Stimulated activated CD8-positive, alpha-beta memory T cell treated with anti-CD3 and anti-CD28 coated beads, Interleukin-4, amount 100 ng/mL, for 1 hour (primary cell): Measurements from ENCODE around the gene SOS1.
A peak's percentile ranks its signal among the peaks of the same experiment; 100 is the strongest.
"Not testable (repeated sequence)": the region's sequence is repeated elsewhere in the genome, so short reads cannot be mapped to it uniquely, and the experiment has no call there.

ENCODE experiments used
- DNase-seq, 2 donors: peaks; one replicate each; pipeline ENCODE4 v3.0.0-alpha.2; 2020; ENCODE audit warnings: low read depth in 2 of 2, low spot score in 1 of 2

The SOS1 gene

DNA sequence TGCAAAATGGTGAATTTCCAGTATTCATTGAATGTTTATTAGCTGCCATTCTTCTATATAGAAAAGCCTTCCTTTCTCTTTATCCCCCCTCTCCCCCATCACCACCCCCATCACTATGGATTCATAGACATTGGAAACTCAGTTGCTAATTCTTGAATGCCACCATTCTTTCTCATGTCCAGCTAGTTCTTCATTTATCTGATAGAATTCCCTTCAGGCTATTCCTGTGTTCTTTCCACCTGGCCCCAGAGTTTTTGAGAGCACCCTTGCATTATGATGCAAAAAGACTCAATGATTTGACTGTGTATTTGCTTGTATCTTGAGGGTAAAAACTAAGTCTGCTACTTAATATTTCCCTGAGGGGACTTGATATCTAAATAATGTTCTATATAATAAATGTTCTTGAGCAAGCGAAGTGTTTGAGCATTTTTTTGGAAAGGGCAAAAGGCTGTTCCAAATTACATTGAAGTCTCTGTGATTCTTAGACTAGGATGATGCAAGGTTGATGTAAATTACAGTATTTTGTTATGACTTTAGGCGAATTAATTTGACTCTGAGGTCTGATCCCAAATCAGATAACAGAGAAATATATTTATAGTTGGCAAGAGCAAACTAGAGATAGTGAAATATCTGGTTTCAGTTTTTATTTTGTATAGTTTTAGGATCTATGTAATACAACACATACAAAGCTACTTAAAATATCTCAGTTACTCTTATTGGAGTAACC, 18.8 kb upstream of the SOS1 start:
- DNase-seq, result no peak

DNA sequence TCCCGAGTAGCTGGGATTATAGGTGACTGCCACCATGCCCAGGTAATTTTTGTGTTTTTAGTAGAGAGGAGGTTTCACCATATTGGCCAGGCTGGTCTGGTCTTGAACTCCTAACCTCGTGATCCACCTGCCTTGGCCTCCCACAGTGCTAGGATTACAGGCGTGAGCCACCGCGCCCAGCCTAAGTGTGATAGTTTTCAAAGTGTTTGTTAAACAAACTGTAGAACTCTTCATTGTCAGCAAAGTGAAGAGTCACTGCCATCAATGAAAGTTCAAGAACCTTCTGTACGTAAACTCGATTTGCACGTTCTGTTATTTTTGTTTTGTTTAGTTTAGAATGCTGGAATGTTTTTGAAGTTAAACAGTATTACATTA, 18.0 kb upstream of the SOS1 start:
- DNase-seq, result no peak

DNA sequence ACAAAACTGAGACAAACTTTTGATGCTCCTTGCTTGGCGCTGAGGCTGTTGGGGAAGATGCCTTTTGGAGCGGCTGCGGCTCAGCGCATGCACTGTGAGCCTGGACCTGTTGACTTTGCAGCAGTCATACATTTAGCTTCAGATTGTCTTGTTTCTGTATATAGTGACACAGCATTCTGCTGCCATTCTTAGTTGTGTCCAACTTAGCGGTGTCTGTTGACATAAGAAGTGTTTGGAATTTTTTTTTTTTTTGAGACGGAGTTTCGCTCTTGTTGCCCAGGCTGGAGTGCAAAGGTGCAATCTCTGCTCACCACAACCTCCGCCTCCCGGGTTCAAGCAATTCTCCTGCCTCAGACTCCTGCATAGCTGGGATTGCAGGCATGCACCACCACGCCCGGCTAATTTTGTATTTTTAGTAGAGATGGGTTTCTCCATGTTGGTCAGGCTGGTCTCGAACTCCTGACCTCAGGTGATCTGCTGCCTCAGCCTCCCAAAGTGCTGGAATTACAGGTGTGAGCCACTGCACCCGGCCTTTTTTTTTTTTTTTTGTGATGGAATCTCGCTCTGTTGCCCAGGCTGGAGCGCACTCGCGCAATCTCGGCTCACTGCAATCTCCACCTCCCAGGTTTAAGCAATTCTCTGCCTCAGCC, 17.5 kb upstream of the SOS1 start:
- DNase-seq, result not testable (repeated sequence)

DNA sequence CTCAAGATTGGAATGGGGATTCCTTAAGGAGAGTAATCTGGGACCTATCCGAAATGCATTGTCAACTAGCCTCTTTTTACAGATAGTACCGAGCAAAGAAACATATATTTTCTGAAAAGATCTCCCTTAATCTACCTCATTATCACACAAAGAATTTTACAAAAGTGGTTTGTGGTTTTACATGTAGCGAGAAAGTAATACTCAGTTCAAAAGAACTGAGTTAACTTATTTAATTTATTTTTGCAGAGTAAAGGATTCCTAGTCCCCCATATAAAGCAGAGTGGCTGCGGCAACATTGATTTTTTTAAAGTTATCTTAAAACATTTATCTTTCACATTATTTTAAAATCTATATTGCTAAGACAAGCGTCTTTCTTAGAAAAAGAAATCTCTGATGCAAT, 15.9 kb upstream of the SOS1 start:
- no peak for DNase-seq

DNA sequence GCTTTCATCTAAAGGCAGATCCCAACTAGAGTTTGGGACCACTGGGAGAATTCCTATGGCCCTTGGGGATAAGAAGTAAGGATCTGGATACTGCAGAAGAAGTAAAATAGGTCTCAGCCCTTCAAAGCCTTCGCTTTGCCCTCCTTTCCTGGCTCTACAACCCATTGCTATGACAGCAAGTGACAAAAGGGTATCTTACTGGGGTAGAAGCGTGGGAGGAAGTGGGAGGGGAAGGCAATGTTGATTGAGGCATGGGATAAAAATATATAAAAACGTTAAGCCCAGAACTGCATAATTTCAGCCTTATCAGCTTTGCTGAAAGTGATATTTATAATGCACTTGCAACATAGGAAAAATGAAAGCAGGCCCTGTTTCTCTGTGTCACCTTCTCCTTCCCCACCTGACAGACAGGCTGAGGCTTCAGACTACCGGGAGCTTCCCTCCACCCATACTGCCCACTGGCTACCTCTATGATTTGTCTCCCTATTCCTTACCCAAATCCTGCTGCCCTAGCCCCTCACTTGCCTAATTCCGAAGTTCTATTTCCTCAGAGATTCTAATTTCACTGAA, 14.9 kb upstream of the SOS1 start:
- DNase-seq, result no peak

DNA sequence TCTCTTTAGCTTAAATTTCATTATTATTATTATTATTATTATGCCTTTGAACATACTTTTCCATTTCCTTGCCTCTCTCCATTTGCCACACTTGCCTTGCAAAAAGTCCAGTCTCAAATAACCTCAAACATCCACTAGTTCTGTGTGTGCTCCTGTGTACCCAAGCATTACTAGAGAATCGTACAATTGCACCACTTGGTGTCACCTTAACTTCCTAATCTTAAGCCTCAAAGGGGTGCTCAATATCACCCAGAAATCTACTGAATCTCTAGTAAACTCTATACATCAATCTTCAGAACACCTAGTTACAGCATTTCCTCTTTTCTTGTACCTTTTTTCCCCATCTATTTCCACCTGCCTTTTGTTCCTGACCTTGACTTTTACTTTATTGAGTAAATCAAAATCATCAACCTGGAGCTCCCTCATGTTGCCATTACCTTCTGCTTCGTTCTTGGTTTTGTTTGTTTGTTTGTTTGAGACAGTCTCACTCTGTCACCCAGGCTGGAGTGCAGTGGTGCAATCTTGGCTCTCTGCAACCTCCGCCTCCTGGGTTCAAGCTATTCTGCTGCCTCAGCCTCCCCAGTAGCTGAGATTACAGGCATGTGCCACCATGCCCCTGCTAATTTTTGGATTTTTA, 12.5 kb upstream of the SOS1 start:
- no peak for DNase-seq

DNA sequence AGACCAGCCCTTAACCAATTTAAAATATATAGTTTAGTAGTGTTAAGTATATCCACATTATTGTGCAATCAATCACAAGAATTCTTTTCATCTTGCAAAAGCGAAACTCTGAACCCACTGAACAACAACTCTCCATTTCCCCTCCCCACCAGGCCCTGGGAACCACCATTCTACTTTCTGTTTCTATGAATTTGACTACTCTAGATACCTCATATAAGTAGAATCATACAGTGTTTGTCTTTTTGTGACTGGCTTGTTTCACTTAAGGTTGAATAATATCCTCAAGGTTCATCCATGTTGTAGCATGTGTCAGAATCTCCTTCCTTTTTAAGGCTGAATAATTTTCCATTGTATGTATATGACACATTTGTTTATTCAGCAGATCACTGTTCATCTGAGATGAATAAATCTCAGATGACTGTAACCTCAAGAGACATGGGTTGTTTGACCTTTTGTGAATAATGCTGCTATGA, 8.1 kb upstream of the SOS1 start:
- DNase-seq, result peak in 1 of 2 donors; percentile 29

DNA sequence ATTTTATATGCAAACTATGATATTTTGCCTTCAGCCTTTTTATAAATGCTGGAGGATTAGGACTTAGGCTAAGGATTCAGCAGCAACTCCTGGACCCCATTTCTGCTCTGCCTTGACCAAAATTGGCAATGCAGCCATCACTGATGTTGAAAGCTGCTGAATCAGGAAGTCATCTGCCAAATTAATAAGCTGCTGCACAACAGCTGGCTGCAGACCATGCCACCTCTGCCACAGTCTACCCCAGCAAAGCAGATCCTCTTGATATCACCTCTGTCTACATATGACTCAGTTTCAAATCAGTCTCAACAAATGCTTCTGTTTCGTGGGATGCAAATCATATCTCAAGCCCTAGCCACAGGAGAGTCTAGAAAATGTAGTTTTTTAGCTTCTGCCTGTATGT, 7.1 kb upstream of the SOS1 start:
- DNase-seq, result peak in 1 of 2 donors; percentile 30

DNA sequence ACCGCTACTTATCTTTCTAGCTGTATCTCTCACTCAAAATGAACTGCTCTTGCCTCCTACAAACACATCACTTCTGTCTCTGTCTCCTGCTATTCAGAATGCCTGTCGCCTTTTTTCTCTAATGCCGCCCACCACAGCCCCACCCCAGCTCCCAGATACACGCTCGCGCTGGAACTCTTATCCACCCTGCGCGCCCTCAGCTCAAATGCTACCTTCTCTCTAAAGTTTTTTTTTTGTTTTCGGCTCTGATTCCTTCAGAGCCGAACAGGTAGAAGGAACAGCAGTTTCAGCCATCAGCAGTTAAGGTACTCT, 3.9 kb upstream of the SOS1 start:
- DNase-seq, result no peak

DNA sequence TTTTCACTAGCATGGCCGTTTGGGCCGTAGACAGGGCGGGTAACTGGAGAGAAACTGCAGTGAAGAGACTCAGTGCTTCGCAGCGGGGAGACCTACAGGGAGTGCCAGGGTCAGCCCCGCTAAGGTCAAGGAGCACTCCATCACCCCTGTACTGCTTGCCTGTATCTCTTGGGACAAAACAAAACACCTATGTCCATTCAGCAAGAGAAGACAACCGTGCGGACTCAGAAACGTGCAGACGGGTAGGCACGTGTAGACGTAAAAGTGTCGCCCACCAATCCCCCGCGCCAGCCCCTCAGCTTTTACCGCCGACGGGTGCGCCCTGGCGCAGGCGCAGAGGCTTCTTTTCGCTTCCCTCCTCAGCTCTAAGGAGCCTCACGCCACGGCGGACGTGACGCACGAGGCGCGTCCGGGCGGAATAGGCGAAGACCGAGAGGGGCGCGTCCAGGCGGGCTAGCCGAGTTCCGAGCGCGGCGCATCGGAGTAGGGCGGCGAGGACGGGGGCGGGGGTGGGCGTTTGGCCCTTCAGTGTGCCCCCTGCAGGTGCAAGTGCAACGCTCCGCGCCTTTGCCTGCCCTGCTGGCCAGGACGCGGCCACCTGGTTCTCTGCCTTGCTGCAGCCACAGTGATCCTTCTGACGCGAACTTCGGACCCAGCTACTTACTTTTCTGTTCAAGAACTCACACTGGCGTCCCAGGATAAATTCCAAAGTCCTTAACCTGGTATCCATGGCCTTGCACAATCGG, 3.3 kb upstream of the SOS1 start:
- DNase-seq, result peak; percentile 80 to 93

DNA sequence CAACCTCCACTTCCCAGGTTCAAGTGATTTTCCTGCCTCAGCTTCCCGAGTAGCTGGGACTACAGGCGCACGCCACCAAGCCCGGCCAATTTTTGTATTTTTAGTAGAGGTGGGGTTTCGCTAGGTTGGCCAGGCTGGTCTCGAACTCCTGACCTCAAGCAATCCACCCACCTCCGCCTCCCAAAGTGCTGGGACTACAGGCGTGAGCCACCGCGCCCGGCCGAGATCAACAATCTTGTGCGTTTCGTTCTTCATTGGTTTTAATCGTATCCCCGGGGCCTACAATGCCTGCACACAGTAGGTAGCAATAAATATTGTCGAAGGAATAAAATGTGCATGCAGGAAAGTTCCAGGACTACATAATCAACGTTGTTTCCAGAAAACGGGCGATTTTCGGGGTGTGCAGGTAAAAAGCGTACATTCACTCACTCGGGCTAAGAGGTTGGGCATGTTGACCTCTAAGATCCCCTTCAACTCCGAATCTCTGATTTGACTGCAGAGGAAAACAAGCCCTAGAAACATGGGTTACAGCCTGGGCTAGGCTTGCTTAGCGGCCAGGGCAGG, 2.7 kb upstream of the SOS1 start:
- DNase-seq, result no peak

DNA sequence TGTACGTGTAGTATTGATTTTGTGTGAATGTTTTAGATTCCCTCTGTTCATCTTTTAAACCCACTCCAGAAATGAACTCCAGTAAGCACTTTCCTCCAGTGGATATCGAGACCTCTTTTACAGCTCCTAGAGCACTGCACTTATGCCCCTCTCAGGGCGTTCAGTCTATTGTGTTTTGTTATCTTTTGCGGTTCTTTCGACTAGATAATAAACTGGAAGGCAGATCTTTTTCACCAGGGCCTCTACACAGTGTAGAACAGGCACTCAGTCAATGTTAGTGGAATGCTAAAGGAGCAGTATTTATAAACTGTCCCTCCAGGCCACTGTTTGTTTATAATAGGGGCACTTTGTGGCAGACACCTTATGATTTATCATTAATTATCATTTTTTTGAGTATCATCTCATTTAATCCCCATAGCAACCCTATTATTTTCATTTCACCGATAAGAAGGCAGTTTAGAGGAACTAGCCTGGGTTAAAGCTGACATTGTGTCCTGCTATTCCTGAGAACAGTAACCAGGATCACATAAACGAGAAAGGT, 742 bp upstream of the SOS1 start:
- DNase-seq, result no peak

DNA sequence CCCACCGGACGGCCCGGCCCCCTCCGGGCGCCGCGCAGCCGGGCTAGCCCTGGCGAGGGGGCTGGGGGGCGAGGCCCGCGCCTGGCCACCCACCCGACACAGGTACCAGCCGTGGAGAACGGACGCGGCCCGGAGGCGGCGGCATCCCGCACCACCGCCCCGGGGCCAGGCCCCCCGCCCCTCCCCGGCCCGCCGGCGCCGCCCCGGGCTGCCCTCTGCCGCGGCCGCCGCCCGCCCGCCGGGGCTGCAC, 405 bp downstream of the SOS1 start:
- DNase-seq, result no peak

DNA sequence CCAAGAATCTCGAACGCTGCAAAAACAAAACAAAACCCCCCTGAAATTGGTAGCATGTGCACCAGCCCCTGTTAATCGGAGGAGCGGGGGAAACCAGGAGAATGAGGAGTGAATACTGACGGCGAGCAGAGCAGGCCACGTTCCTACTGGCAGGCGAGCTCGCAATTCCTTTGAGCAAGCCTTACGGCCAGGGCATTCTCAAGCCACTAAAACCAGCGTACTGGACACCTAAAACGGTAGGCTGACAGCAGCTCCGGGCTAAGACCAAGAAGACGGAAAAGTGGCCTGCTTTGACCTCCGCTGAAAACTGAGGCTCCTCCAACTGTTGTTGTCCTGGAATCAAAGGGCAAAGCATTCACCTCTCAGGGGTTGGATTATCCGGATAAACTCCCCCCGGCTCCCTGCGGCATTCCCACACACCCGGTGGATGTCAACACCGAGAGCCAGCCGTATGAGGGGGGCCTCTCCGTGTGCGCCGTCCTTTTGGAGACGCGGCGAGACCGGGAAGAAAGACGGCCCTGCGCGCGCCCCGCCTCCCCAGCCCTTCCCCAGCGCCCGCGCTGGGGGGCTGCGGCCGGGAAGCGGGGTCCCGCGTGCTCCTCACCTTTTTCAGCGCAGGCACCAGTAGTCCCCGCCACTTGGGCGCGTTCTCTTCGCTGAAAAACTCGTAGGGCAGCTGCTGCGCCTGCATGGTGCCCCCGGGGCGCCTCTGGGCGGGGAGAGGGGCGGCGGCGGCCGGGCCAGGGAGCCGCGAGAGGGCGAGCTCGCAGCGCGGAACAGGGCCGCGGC, 925 bp downstream of the SOS1 start:
- DNase-seq, result peak; percentile 31 to 41

DNA sequence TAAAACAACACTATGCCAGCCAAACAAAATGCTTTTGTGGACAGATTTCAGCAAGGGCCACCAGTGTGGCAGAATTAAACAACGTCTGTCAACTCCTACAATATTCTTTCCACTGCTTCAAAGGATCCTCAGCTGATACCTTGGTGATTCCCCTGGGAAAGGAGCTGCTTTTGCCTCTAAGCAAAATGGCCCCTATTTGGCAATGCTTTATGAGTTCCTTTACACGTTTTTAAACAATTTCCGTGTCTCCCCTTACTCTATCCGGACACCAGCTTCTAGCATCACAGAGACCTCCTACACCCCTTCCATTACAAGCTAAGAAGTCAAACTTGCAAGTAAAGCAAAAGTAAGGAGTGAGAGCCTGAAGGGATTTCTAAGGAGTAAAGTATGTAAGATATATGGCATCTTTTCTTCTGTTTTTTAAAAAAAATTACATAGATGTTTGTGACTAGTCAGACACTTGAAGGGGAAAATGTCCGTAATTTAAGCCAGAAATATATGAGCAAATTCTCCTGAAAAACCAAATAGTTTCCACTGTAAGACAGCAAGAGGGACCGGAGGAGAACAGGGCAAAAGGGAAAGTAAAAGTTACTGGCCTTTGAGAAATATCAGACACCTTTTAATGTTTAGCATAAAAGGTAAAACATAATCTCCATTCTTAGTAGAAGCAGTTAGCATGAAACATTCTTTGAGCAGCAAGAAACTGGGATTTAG, 1.9 kb downstream of the SOS1 start:
- no peak for DNase-seq

DNA sequence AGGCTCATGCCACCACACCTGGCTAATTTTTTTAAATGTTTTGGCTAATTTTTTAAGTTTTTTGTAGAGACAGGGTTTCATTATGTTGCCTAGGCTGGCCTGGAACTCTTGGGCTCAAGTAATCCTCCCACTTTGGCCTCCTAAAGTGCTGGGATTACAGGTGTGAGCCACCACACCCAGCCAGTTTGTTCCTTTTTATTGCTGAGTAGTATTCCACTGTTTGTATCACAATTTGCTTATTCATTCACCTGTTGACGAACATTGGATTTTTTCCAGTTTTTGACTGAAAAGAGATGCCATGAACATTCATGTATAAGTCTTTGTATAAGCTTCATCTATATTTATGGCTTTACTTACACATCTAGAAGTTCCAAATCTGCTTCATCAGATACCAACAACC, 5.3 kb downstream of the SOS1 start:
- DNase-seq, result no peak

DNA sequence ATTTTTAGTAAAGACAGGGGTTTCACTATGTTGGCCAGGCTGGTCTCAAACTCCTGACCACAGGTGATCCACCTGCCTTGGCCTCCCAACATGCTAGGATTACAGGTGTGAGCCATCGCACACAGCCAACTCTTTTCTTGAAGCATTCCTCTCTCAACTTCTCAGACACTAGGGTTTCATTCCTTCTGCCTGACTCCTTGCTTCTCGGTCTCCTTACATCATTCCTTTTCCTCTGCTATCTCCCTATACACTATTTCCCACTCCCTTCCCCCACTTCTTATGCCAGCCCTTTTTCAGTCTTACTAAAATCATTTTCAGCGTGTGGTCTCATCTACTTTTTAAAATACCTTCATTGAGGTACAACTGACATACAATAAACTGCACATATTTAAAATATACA, 6.1 kb downstream of the SOS1 start:
- no peak for DNase-seq

DNA sequence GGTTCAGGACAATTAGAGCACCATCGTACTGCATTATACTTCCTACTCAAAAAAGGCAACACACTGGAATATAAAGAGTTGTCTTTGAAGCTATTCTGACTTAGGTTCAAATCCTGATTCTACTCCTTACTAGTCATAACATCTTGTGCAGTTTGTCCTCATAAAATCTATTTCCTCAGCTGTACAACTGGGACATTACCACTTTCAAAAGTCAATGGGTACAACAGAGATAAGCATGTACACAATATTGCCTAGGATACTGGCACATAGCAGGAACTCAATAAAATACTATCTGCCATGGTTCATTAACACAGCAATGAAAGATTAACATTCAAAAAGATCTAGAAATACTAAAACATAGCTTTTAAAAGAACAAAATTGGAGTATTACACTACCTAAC, 11.3 kb downstream of the SOS1 start:
- DNase-seq, result no peak

DNA sequence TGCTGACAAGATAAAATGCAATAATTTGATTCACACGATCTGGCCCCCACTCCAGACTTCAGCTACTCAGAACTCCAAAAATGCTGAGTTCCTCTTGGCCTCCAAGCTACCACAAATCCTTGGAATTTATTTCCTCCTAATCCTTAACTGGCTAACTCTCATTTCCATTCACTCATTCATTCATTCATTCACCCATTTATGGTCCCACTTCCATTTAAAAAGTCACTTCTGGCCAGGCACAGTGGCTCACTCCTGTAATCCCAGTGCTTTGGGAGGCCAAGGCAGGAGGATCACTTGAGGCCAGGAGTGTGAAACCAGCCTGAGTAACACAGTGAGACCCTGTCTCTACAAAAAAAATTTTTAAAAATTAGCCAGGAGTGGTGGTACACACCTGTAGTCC, 12.5 kb downstream of the SOS1 start:
- no peak for DNase-seq

DNA sequence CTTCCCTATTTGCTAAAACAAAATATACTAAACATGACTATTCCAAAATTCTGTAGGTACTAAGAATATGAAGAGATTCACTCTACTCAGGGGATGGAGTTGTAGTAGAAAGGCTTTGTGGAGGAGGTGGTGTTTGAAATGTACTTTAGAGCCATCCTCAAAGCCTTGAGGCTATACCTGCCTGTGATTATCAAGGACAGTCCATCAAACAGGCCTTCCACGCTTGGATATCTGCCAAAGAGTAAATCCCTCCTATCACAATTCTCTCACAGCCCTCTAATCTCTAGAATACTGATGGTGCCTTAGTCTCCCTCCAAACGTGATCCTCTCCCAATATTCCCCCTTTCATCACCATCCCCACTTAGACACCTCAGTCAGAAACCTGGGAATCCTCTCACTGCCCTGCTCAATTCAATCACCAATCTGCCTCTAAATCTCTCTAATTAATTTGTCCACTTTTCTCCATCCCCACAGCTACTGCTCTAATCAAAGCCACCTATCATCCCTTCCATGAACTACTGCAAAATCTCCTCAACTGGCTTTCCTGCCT, 13.1 kb downstream of the SOS1 start:
- no peak for DNase-seq
